Heart left ventricle (tissue), 16 donors: ENCODE measurements around the gene LPP. TPM values are rescaled to one million over a fixed set of nuclear protein-coding genes. Genes with fewer than 3 reads are reported as not detected.

Experiments
- ATAC-seq, 4 donors: fragments of 200-7000 bp; cut with Tn5 transposase; one replicate each; pipeline ENCODE4 v1.9.1; 2020 to 2022; ENCODE audit warnings: moderate library complexity in 4 of 4, mild to moderate bottlenecking in 3 of 4, moderate number of reproducible peaks in 1 of 4
- DNase-seq, 5 donors: peaks; one replicate each; pipeline ENCODE4 v3.0.0-alpha.2; 2020
- H3K27ac ChIP-seq, 12 donors: fragments of 200-600 bp; sonication (generic) in 4 of 12; one replicate each; pipeline versions ENCODE4 v1.5.0 to v1.8.0; 2016 to 2022; ENCODE audit warnings: mild to moderate bottlenecking in 2 of 12
- H3K27me3 ChIP-seq, 9 donors: fragments of 200-600 bp; sonication (generic) in 2 of 9; one replicate each; pipeline versions ENCODE4 v1.5.1 to v1.8.0; 2016 to 2022; ENCODE audit warnings: mild to moderate bottlenecking in 3 of 9
- H3K36me3 ChIP-seq, 9 donors: fragments of 200-600 bp; sonication (generic) in 2 of 9; one replicate each; pipeline versions ENCODE4 v1.5.0 to v1.8.0; 2018 to 2022; ENCODE audit warnings: mild to moderate bottlenecking in 2 of 9
- H3K4me1 ChIP-seq, 12 donors: fragments of 200-600 bp; sonication (generic) in 4 of 12; one replicate each; pipeline versions ENCODE4 v1.5.0 to v1.8.0; 2016 to 2022; ENCODE audit warnings: mild to moderate bottlenecking in 3 of 12
- H3K4me3 ChIP-seq, 12 donors: fragments of 200-600 bp; sonication (generic) in 4 of 12; one replicate each; pipeline versions ENCODE4 v1.5.0 to v1.8.0; 2017 to 2022; ENCODE audit warnings: mild to moderate bottlenecking in 9 of 12, moderate library complexity in 4 of 12
- H3K9me3 ChIP-seq, 12 donors: fragments of 200-600 bp; sonication (generic) in 4 of 12; one replicate each; pipeline versions ENCODE4 v1.5.0 to v1.8.0; 2016 to 2022; ENCODE audit warnings: mild to moderate bottlenecking in 1 of 12
- CTCF ChIP-seq, 12 donors: fragments of 200-600 bp; sonication (generic) in 4 of 12; IDR thresholded peaks; one replicate each; pipeline versions ENCODE4 v1.5.0 to v1.8.0; 2018 to 2022; ENCODE audit warnings: antibody characterized with exemption in 12 of 12, mild to moderate bottlenecking in 5 of 12
- POLR2A ChIP-seq, 2 donors: fragments of 450-650 bp; IDR thresholded peaks; one replicate each; pipeline ENCODE4 v1.6.1; 2017; ENCODE audit warnings: antibody characterized with exemption in 2 of 2, mild to moderate bottlenecking in 2 of 2, moderate library complexity in 2 of 2
- WGBS, 4 donors: extraction: QIAGEN DNeasy Blood & Tissue Kit in 2 of 4; methylation state at CpG; one replicate each; pipeline versions ENCODE4 v1.1.5 to v1.1.7; 2013 to 2018; 5-methylcytosine and 5-hydroxymethylcytosine counted together
- intact Hi-C, 10 donors: fragments of 100-400 bp; cut with DNase I; formaldehyde crosslinking; loops; one replicate each; pipeline versions ENCODE4 v1.11.1 to v1.14.2; 2022
- polyA plus RNA-seq, 2 donors: library from polyadenylated mRNA; stranded (reverse); fragments of 200-250 nt; gene quantifications; one replicate each; pipeline ENCODE4 v1.2.3, GENCODE V29; 2013
- total RNA-seq, 9 donors: library from RNA; depleted of rRNA in 2 of 9; stranded (reverse); fragments of >200 nt in 2 of 9; fragmentation: NEBNext Ultra II Directional in 3 of 9; extraction: Animal tissue kit (Norgen Biotek cat#: 25700) in 3 of 9; gene quantifications; one replicate each; pipeline versions ENCODE4 v1.1.0 to v1.2.4, GENCODE V29; 2016 to 2023
- donor health status: ischemic (EF 13 %, LVEDD 7.1; RV severe dilation, severe dysfunction).
- donor health status: healthy with polysubstance abuse.
- donor health status: DM: no; HTN: yes; CAD: no.
- donor health status: DM: no; HTN: no; CAD: no.
- donor health status: ischemic (EF 25% LVEDD 6.9; RV normal size, moderate dysfunction).
- donor health status: ischemic (EF 25% LVEDD 5.7; RV mildly dilated, moderate dysfunction).
- donor health status: healthy.
- donor health status: DM: yes; HTN: yes; CAD: no.
- donor health status: ischemic (EF 35%, LVEDD 5.7; RV mildly dilated, moderate dysfunction).
- donor health status: nonischemic (EF 11% LVEDD 7.7; RV severe dilation, severe dysfunction).
- donor health status: DM: yes; HTN: yes; CAD: no.
- donor health status: PGD.
- donor health status: ischemic (EF 29% LVEDD 5.4; RV normal size, mild dysfunction).
- donor health status: nonischemic (EF 23%, LVEDD 6.1; RV moderate dilation, normal function).

LPP gene
- total and polyA plus RNA-seq, 11 donors: 9.2 to 178 (median 100) TPM

DNA sequence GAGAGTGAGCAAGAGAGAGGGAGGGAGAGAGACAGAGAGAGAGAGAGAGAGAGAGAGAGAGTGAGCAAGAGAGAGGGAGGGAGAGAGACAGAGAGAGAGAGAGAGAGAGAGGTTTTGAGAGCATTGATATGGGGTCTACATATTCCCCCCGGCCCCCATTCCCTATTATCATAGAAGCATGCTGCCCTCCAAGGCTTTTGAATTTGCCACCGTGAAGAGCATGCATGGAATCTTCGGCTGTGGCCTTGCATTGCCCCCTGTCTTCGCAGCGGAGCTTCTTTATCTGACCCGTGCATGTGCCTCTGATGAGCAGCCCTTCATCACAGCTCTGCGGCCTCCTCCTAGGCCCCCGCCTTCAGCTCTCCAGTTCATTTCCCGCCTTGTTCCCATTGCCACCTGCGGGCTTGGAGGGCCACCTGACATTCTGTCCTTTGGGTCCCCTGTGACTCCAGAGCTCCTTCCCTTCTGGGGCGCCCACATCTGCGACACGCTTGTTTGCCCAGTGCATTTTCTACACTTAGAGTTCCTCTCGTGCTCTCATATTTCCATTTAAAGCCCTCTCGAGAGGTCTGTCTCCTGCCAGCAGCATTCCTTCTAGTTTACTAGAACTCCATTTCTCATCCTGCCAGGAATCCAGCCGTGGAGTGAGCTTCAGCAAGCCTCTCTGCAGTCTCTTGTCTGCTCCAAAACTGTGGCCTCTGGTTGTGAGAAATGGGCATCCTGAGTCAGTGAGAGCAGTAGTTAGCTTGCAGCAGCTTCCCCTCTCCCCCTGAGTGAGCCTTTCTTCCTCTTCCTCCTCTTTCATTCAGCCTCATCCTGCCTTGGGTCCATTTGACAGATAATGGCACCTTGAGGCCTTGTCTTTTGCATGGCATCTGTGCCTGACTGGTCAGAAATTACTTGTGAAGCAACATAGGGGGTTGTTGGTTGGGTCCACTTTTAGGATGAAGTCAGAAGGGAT, 25.3 kb downstream of the LPP start:
- DNase-seq: peak in 4 of 5 donors; percentile 46 to 61 (median 56)
- intact Hi-C loops: no loop called here
- Histone ChIP-seq H3K36me3 (peaks cover 0 to 27% (median 8%) of the 10 kb centered on the region in 9 donors), H3K27me3 (no peaks in the 10 kb centered on the region), H3K9me3 (no peaks in the 10 kb centered on the region), H3K4me1 (peaks cover 0 to 80% (median 44%) of the 10 kb centered on the region in 12 donors), H3K4me3 (no peak overlapping the region), H3K27ac (peak overlapping the region; percentile 61 to 93 (median 79))
- ATAC-seq: peak; percentile 50 to 79 (median 67)
- TF ChIP-seq CTCF (IDR thresholded peaks at IDR 0.05) (peak in 6 of 12 donors; percentile 8 to 39 (median 24)), POLR2A (IDR thresholded peaks at IDR 0.05) (no peak)
- WGBS, 4 donors: 35 to 51% (median 37%) methylated on average over 16 of the region's 16 CpGs

DNA sequence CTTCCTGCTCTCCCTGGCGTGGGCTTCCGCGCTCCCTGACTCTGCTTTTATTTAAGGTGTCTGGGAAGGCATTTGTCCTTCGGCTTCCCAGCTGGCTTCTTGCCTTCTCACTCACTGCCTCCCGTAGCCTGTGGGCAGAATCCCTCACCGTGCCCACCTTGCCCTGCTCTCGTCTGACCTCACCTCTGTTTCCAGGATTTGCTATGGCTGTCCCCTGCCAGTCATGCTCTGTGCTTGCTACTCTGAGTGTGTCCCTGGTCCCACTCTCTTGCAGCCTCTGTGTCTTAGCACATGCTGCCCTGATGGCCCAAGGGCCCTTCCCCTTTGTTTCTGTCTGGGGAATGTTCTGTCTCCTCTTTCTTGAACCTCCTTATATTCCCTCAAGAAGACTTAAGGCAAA, 26.2 kb downstream of the LPP start:
- peak overlapping the region; percentile 61 to 93 (median 79) for H3K27ac ChIP-seq
- TF ChIP-seq CTCF (IDR thresholded peaks at IDR 0.05) (no peak), POLR2A (IDR thresholded peaks at IDR 0.05) (no peak)
- peaks cover 0 to 82% (median 47%) of the 10 kb centered on the region in 12 donors for H3K4me1 ChIP-seq
- H3K4me3 ChIP-seq: no peak overlapping the region
- no peaks in the 10 kb centered on the region for H3K27me3 ChIP-seq
- WGBS, 4 donors: 60 to 69% (median 66%) methylated on average over 7 of the region's 7 CpGs
- peak in 1 of 5 donors; percentile 34 for DNase-seq
- peak; percentile 8 to 29 (median 22) for ATAC-seq
- intact Hi-C loops: loop anchor here in 3 of 10 donors (10.0 kb wide), 1 partner anchor 435 kb away; the partner anchor contains the start of gene BCL6 (in 3 of the 3)
- H3K36me3 ChIP-seq: peaks cover 0 to 22% (median 8%) of the 10 kb centered on the region in 9 donors
- H3K9me3 ChIP-seq: no peaks in the 10 kb centered on the region

- DNase-seq (peak in 1 of 5 donors; percentile 48), ATAC-seq (peak in 2 of 4 donors; percentile 61 to 62)
- WGBS, 4 donors: 59 to 87% (median 82%) methylated on average over 5 of the region's 5 CpGs
- H3K9me3 ChIP-seq: no peaks in the 10 kb centered on the region
- H3K4me1 ChIP-seq: peaks cover 0 to 87% (median 56%) of the 10 kb centered on the region in 12 donors
- no peaks in the 10 kb centered on the region for H3K27me3 ChIP-seq
- intact Hi-C loops: loop anchor here in 3 of 10 donors (10.0 kb wide), 1 partner anchor 439 kb away; the partner anchor contains the start of gene BCL6 (in 3 of the 3)
- peak overlapping the region in 1 of 12 donors; percentile 5 for H3K4me3 ChIP-seq
- no peak for TF ChIP-seq CTCF (IDR thresholded peaks at IDR 0.05)
- TF ChIP-seq POLR2A (IDR thresholded peaks at IDR 0.05): no peak
- peaks cover 0 to 15% (median 4%) of the 10 kb centered on the region in 9 donors for H3K36me3 ChIP-seq
- H3K27ac ChIP-seq: peak overlapping the region in 10 of 12 donors; percentile 14 to 86 (median 76)
These were observed 29.5 kb downstream of the LPP start for GRCh38 chr3:188183452-188183851.

DNA sequence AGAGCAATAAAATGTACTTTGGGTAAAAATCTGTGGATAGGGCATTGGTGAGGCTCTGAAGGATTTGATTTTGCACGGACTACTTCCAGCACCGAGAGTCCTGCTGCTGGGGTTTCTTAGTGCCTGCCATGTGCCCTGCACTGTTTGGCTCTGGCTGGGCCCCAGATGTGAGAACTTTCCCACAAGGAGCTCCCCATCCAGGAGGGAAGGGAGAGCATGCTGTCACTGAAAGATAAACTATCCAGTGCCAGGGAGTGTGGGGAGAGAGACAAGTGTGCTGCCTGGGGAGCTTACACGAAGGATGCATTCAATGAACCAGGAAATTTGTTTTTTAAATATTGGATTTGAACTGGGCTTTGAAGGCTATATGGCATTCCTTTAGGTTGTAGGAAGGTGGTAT, 30.2 kb downstream of the LPP start:
- TF ChIP-seq CTCF (IDR thresholded peaks at IDR 0.05) (no peak), POLR2A (IDR thresholded peaks at IDR 0.05) (no peak)
- WGBS, 4 donors: 57 to 66% (median 64%) methylated on average over 3 of the region's 3 CpGs
- Histone ChIP-seq H3K27ac (peak overlapping the region in 10 of 12 donors; percentile 14 to 86 (median 76)), H3K36me3 (peaks cover 0 to 18% (median 4%) of the 10 kb centered on the region in 9 donors), H3K9me3 (no peaks in the 10 kb centered on the region), H3K4me1 (peaks cover 0 to 80% (median 52%) of the 10 kb centered on the region in 12 donors), H3K4me3 (no peak overlapping the region), H3K27me3 (no peaks in the 10 kb centered on the region)
- intact Hi-C loops: loop anchor here in 3 of 10 donors (10.0 kb wide), 1 partner anchor 439 kb away; the partner anchor contains the start of gene BCL6 (in 3 of the 3)
- DNase-seq: peak in 1 of 5 donors; percentile 54
- peak in 3 of 4 donors; percentile 34 to 50 (median 44) for ATAC-seq
